Activated CD4-positive, alpha-beta memory T cell treated with anti-CD3 and anti-CD28 coated beads, Interleukin-2, amount 10 ng/mL, durations not matched to agents 7 days and 5 days (primary cell): Measurements from ENCODE around the gene SPRR2F. TPM values are rescaled to one million over a fixed set of nuclear protein-coding genes. Genes with fewer than 3 reads are reported as not detected.

Source experiments
- total RNA-seq, 2 experiments: library from RNA; stranded (reverse); gene quantifications; one replicate each; pipeline ENCODE4 v1.2.3, GENCODE V29; 2021

SPRR2F gene
- total RNA-seq, 2 experiments from 2014 or later = not detected

Other genes starting within 250 kb of the SPRR2F start
- not detected for gene SMCP, start 235.2 kb downstream of the SPRR2F start, total RNA-seq
- not detected for gene IVL, start 205.0 kb downstream of the SPRR2F start, total RNA-seq
- gene SPRR5, start 166.3 kb downstream of the SPRR2F start, total RNA-seq = not detected
- not detected for gene SPRR4, start 142.9 kb downstream of the SPRR2F start, total RNA-seq
- not detected for gene SPRR1A, start 129.4 kb downstream of the SPRR2F start, total RNA-seq
- not detected for gene SPRR3, start 111.8 kb downstream of the SPRR2F start, total RNA-seq
- not detected for gene SPRR1B, start 82.3 kb downstream of the SPRR2F start, total RNA-seq
- gene SPRR2D, start 72.4 kb downstream of the SPRR2F start, total RNA-seq = not detected
- not detected for gene SPRR2A, start 56.0 kb downstream of the SPRR2F start, total RNA-seq
- not detected for gene SPRR2B, start 41.9 kb downstream of the SPRR2F start, total RNA-seq
- gene SPRR2E, start 19.0 kb downstream of the SPRR2F start, total RNA-seq = not detected
- not detected for gene SPRR2G, start 37.4 kb upstream of the SPRR2F start, total RNA-seq
- not detected for gene LELP1, start 89.9 kb upstream of the SPRR2F start, total RNA-seq
- not detected for gene PRR9, start 104.1 kb upstream of the SPRR2F start, total RNA-seq
- not detected for gene LORICRIN, start 146.2 kb upstream of the SPRR2F start, total RNA-seq
- gene PGLYRP3, start 199.4 kb upstream of the SPRR2F start, total RNA-seq = not detected
- gene PGLYRP4, start 235.3 kb upstream of the SPRR2F start, total RNA-seq = not detected
- under 1 TPM in 1 of 2 experiments, not detected in 1; 0.55 TPM for gene S100A9, start 244.3 kb upstream of the SPRR2F start, total RNA-seq